ENCODE results near the gene NR6A1. TPM values are rescaled to one million over a fixed set of nuclear protein-coding genes. Genes with fewer than 3 reads are reported as not detected.
A peak's percentile ranks its signal among the peaks of the same experiment; 100 is the strongest.

Gene NR6A1
- total and polyA plus RNA-seq, 10 donors: 0.14 to 3.7 (median 1.9) TPM

- Histone ChIP-seq H3K27me3 (replicated peaks in 1 of 7) (peaks cover 0 to 33% (median 0%) of the 10 kb centered on the region in 7 donors), H3K27ac (peak overlapping the region in 4 of 8 donors; percentile 16 to 74 (median 53)), H3K36me3 (no peaks in the 10 kb centered on the region), H3K9me3 (no peaks in the 10 kb centered on the region), H3K4me1 (peaks cover 0 to 27% (median 2%) of the 10 kb centered on the region in 6 donors), H3K4me3 (no peak overlapping the region)
- 8 to 17% (median 15%) methylated on average over 3 of the region's 3 CpGs for WGBS, 5 donors
- intact Hi-C loops (cut with DNase I; ENCODE audit: low total_unique reads): no loop called here
- TF ChIP-seq POLR2A (IDR thresholded peaks at IDR 0.05) (no peak), POLR2AphosphoS5 (IDR thresholded peaks at IDR 0.05) (no peak), CTCF (IDR thresholded peaks at IDR 0.05 in 8 of 11, conservative IDR thresholded peaks at IDR 0.05 in 3 of 11) (no peak)
- DNase-seq: no peak
Observed at GRCh38 chr9:124758061-124758460, 13.1 kb downstream of the NR6A1 start.

- 36 to 56% (median 47%) methylated on average over 6 of the region's 6 CpGs for WGBS, 5 donors
- H3K27ac ChIP-seq: peak overlapping the region in 2 of 8 donors; percentile 60 to 74
- no peak for DNase-seq
Observed at GRCh38 chr9:124757616-124758015, 13.5 kb downstream of the NR6A1 start.

GRCh38 chr9:124756011-124756410 is 15.1 kb downstream of the NR6A1 start:
- Histone ChIP-seq H3K27me3 (replicated peaks in 1 of 7) (peaks cover 0 to 29% (median 0%) of the 10 kb centered on the region in 7 donors), H3K4me1 (peaks cover 0 to 27% (median 2%) of the 10 kb centered on the region in 6 donors), H3K36me3 (no peaks in the 10 kb centered on the region), H3K9me3 (no peaks in the 10 kb centered on the region), H3K4me3 (no peak overlapping the region), H3K27ac (no peak overlapping the region)
- intact Hi-C loops (cut with DNase I; ENCODE audit: low total_unique reads): no loop called here
- no peak for DNase-seq
- 86 to 93% (median 88%) methylated on average over 2 of the region's 2 CpGs for WGBS, 5 donors
- TF ChIP-seq POLR2A (IDR thresholded peaks at IDR 0.05) (no peak), CTCF (IDR thresholded peaks at IDR 0.05 in 8 of 11, conservative IDR thresholded peaks at IDR 0.05 in 3 of 11) (no peak), POLR2AphosphoS5 (IDR thresholded peaks at IDR 0.05) (no peak)

More at GRCh38 chr9:124757616-124758015, 13.5 kb downstream of the NR6A1 start:
- Histone ChIP-seq H3K27me3 (replicated peaks in 1 of 7) (peaks cover 0 to 33% (median 0%) of the 10 kb centered on the region in 7 donors), H3K9me3 (no peaks in the 10 kb centered on the region), H3K4me3 (no peak overlapping the region), H3K4me1 (peaks cover 0 to 27% (median 2%) of the 10 kb centered on the region in 6 donors), H3K36me3 (no peaks in the 10 kb centered on the region)
- intact Hi-C loops (cut with DNase I; ENCODE audit: low total_unique reads): no loop called here
- TF ChIP-seq POLR2AphosphoS5 (IDR thresholded peaks at IDR 0.05): no peak
- TF ChIP-seq CTCF (IDR thresholded peaks at IDR 0.05 in 8 of 11, conservative IDR thresholded peaks at IDR 0.05 in 3 of 11): no peak
- TF ChIP-seq POLR2A (IDR thresholded peaks at IDR 0.05): no peak

- DNase-seq: no peak
- H3K9me3 ChIP-seq: no peaks in the 10 kb centered on the region
- TF ChIP-seq POLR2A (IDR thresholded peaks at IDR 0.05): no peak
- no peak for TF ChIP-seq CTCF (IDR thresholded peaks at IDR 0.05 in 8 of 11, conservative IDR thresholded peaks at IDR 0.05 in 3 of 11)
- no peak for TF ChIP-seq POLR2AphosphoS5 (IDR thresholded peaks at IDR 0.05)
- no peak overlapping the region for H3K4me3 ChIP-seq
- peaks cover 0 to 29% (median 0%) of the 10 kb centered on the region in 7 donors for H3K27me3 ChIP-seq (replicated peaks in 1 of 7)
- no peak overlapping the region for H3K27ac ChIP-seq
- H3K36me3 ChIP-seq: no peaks in the 10 kb centered on the region
- 63 to 81% (median 66%) methylated on average over 3 of the region's 3 CpGs for WGBS, 5 donors
- H3K4me1 ChIP-seq: peaks cover 0 to 27% (median 2%) of the 10 kb centered on the region in 6 donors
- intact Hi-C loops (cut with DNase I; ENCODE audit: low total_unique reads): no loop called here
Observed at GRCh38 chr9:124755061-124755460, 16.1 kb downstream of the NR6A1 start.
